Measurements from ENCODE around the gene GPR176. TPM values are rescaled to one million over a fixed set of nuclear protein-coding genes. Genes with fewer than 3 reads are reported as not detected.

Gene GPR176
- polyA plus RNA-seq, 3 donors, result 0.08 to 0.18 TPM; not detected in 1

- Histone ChIP-seq H3K79me2 (ENCODE audit: insufficient read depth, low read length) (no peaks in the 10 kb centered on the region), H3K36me3 (replicated peaks in 1 of 2; ENCODE audit: control insufficient read depth in 1 of 2, insufficient read depth in 2 of 2, low read length in 2 of 2) (no peaks in the 10 kb centered on the region), H3K9ac (ENCODE audit: insufficient read depth, low read length, poor library complexity, severe bottlenecking) (no peak overlapping the region), H4K20me1 (ENCODE audit: insufficient read depth, low read length) (no peaks in the 10 kb centered on the region), H3K4me3 (replicated peaks in 1 of 3; ENCODE audit: low read depth in 2 of 3, low read length in 3 of 3) (no peak overlapping the region), H3K27me3 (ENCODE audit: control insufficient read depth in 2 of 2, insufficient read depth in 2 of 2, low read length in 2 of 2) (no peaks in the 10 kb centered on the region), H3K4me2 (replicated peaks; ENCODE audit: extremely low read depth, low read length, poor library complexity, severe bottlenecking) (no peak overlapping the region), H3K27ac (ENCODE audit: low read depth in 1 of 2, low read length in 2 of 2) (no peak overlapping the region), H2AFZ (ENCODE audit: insufficient read depth, low read depth, low read length, poor library complexity, severe bottlenecking) (no peak overlapping the region), H3K9me3 (replicated peaks in 1 of 2; ENCODE audit: control insufficient read depth in 1 of 2, insufficient read depth in 1 of 2, low read length in 2 of 2) (no peaks in the 10 kb centered on the region), H3K4me1 (ENCODE audit: control insufficient read depth in 1 of 2, insufficient read depth in 2 of 2, low read length in 2 of 2) (no peaks in the 10 kb centered on the region)
- intact Hi-C loops (cut with micrococcal nuclease), result loop anchor here in 1 of 2 donors (10.0 kb wide), 2 partner anchors 167 to 627 kb away; partner anchors contain the start of gene THBS1
- Mint-ChIP-seq H3K9me3 (peaks cover 0 to 6% (median 2%) of the 10 kb centered on the region in 7 donors), H3K27me3 (ENCODE audit: low read depth in 3 of 3) (peaks cover 0 to 3% (median 0%) of the 10 kb centered on the region in 3 donors), H3K27ac (no peak overlapping the region), H3K36me3 (no peaks in the 10 kb centered on the region), H3K4me1 (no peaks in the 10 kb centered on the region), H3K4me3 (no peak overlapping the region)
- DNase-seq, result no peak
- TF ChIP-seq CTCF (IDR thresholded peaks at IDR 0.05), result no peak
Measured at GRCh38 chr15:39752246-39752645, 167.8 kb downstream of the GPR176 start.

Small RNAs within 50 kb of the gene (small RNA-seq; reads per million reads assigned to genes)
- gene RF00019 (ENCODE audit: insufficient read length, low read depth), result not detected

Other genes with a start within 250 kb of the GPR176 start
- gene FSIP1, start 137.4 kb downstream of the GPR176 start, polyA plus RNA-seq, result under 1 TPM; 0.10 to 0.48 (median 0.21) TPM
- 10 to 100 TPM; 16.1 to 24.5 (median 19.8) TPM for gene EIF2AK4, start 13.8 kb upstream of the GPR176 start, polyA plus RNA-seq
- gene SRP14, start 118.9 kb upstream of the GPR176 start, polyA plus RNA-seq, result 100 to 1,000 TPM; 181 to 548 (median 525) TPM
- 10 to 100 TPM in 1 of 3 donors, 1 to 10 TPM in 2; 5.6 to 59.6 (median 6.5) TPM for gene BMF, start 188.6 kb upstream of the GPR176 start, polyA plus RNA-seq
- gene BUB1B, start 240.8 kb upstream of the GPR176 start, polyA plus RNA-seq, result under 1 TPM in 2 of 3 donors, not detected in 1; 0.01 to 0.51 TPM